ENCODE measurements around the gene CUL5. TPM values are rescaled to one million over a fixed set of nuclear protein-coding genes. Genes with fewer than 3 reads are reported as not detected.

CUL5 gene
- total and polyA plus RNA-seq, 2 donors (not counting 1 experiment from before 2014, with no cell fraction given) = 22.9 to 28.2 TPM

GRCh38 chr11:108002476-108002875 lies 6.2 kb upstream of the CUL5 start:
- no peak overlapping the region for H2AFZ ChIP-seq (ENCODE audit: low read length)
- no peaks in the 10 kb centered on the region for H3K4me1 ChIP-seq (ENCODE audit: control insufficient read depth, extremely low read depth, insufficient read depth, low read length)
- H3K9ac ChIP-seq (ENCODE audit: insufficient read depth, low read length) = no peak overlapping the region
- H3K27me3 ChIP-seq (ENCODE audit: control insufficient read depth, insufficient read depth, low read length) = no peaks in the 10 kb centered on the region
- no peak overlapping the region for H3K4me3 ChIP-seq (replicated peaks in 1 of 4; ENCODE audit: control extremely low read depth in 1 of 4, insufficient read depth in 1 of 4, low read depth in 3 of 4, low read length in 4 of 4)
- no peak for TF ChIP-seq EZH2 (IDR thresholded peaks at IDR 0.05; ENCODE audit: low read length, missing control alignments)
- no peak for TF ChIP-seq CTCF (conservative IDR thresholded peaks at IDR 0.05 in 1 of 2, IDR thresholded peaks at IDR 0.05 in 1 of 2; ENCODE audit: low read depth in 1 of 2, low read length in 2 of 2)
- H3K79me2 ChIP-seq (ENCODE audit: control insufficient read depth, insufficient read depth, low read length) = no peaks in the 10 kb centered on the region
- H4K20me1 ChIP-seq (ENCODE audit: control insufficient read depth, extremely low read depth, insufficient read depth, low read length) = no peaks in the 10 kb centered on the region
- no peaks in the 10 kb centered on the region for H3K36me3 ChIP-seq (ENCODE audit: control insufficient read depth, insufficient read depth, low read length)
- no peak overlapping the region for H3K4me2 ChIP-seq (ENCODE audit: extremely low read depth, insufficient read depth, low read length)
- no peak for DNase-seq (ENCODE audit: low read depth in 2 of 2)
- no peak overlapping the region for H3K27ac ChIP-seq (ENCODE audit: insufficient read depth, low read length)
- H3K9me3 ChIP-seq (ENCODE audit: control insufficient read depth, insufficient read depth, low read depth, low read length) = no peaks in the 10 kb centered on the region

DNA sequence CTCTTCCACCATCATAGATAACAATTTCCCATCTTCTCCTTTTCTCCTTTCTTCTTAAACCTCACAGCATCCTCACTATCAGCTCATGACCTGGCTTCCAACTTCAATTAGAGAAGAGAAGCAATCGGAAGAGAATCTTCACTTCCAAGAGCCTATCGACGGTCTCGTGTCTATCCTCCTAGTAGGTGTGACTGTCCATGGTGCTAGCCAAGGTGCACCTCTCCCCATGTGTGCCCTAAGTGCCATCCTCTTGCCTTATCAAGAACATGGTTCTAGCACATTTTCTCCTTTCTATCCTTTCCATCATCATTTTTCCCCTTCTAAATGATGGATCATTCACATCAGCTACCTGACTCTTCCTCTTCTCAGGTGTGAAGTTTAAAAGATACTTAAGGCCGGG lies 5.1 kb upstream of the CUL5 start:
- Histone ChIP-seq H3K4me3 (replicated peaks in 1 of 4; ENCODE audit: control extremely low read depth in 1 of 4, insufficient read depth in 1 of 4, low read depth in 3 of 4, low read length in 4 of 4) (no peak overlapping the region), H2AFZ (ENCODE audit: low read length) (no peak overlapping the region), H3K9me3 (ENCODE audit: control insufficient read depth, insufficient read depth, low read depth, low read length) (no peaks in the 10 kb centered on the region), H3K79me2 (ENCODE audit: control insufficient read depth, insufficient read depth, low read length) (no peaks in the 10 kb centered on the region), H3K27ac (ENCODE audit: insufficient read depth, low read length) (no peak overlapping the region), H3K36me3 (ENCODE audit: control insufficient read depth, insufficient read depth, low read length) (no peaks in the 10 kb centered on the region), H3K4me1 (ENCODE audit: control insufficient read depth, extremely low read depth, insufficient read depth, low read length) (no peaks in the 10 kb centered on the region), H4K20me1 (ENCODE audit: control insufficient read depth, extremely low read depth, insufficient read depth, low read length) (no peaks in the 10 kb centered on the region), H3K9ac (ENCODE audit: insufficient read depth, low read length) (no peak overlapping the region), H3K27me3 (ENCODE audit: control insufficient read depth, insufficient read depth, low read length) (no peaks in the 10 kb centered on the region), H3K4me2 (ENCODE audit: extremely low read depth, insufficient read depth, low read length) (no peak overlapping the region)
- DNase-seq (ENCODE audit: low read depth in 2 of 2) = no peak
- no peak for TF ChIP-seq EZH2 (IDR thresholded peaks at IDR 0.05; ENCODE audit: low read length, missing control alignments)
- TF ChIP-seq CTCF (conservative IDR thresholded peaks at IDR 0.05 in 1 of 2, IDR thresholded peaks at IDR 0.05 in 1 of 2; ENCODE audit: low read depth in 1 of 2, low read length in 2 of 2) = no peak

- no peak overlapping the region for H3K4me2 ChIP-seq (ENCODE audit: extremely low read depth, insufficient read depth, low read length)
- TF ChIP-seq CTCF (conservative IDR thresholded peaks at IDR 0.05 in 1 of 2, IDR thresholded peaks at IDR 0.05 in 1 of 2; ENCODE audit: low read depth in 1 of 2, low read length in 2 of 2) (no peak), EZH2 (IDR thresholded peaks at IDR 0.05; ENCODE audit: low read length, missing control alignments) (no peak)
These were observed 879 bp upstream of the CUL5 start for GRCh38 chr11:108007819-108008218.

More at GRCh38 chr11:108007819-108008218, 879 bp upstream of the CUL5 start:
- H3K79me2 ChIP-seq (ENCODE audit: control insufficient read depth, insufficient read depth, low read length) = peaks cover 40% of the 10 kb centered on the region
- H3K27me3 ChIP-seq (ENCODE audit: control insufficient read depth, insufficient read depth, low read length) = no peaks in the 10 kb centered on the region
- H4K20me1 ChIP-seq (ENCODE audit: control insufficient read depth, extremely low read depth, insufficient read depth, low read length) = no peaks in the 10 kb centered on the region
- H3K36me3 ChIP-seq (ENCODE audit: control insufficient read depth, insufficient read depth, low read length) = no peaks in the 10 kb centered on the region
- no peak for DNase-seq (ENCODE audit: low read depth in 2 of 2)
- no peak overlapping the region for H3K9ac ChIP-seq (ENCODE audit: insufficient read depth, low read length)
- no peak overlapping the region for H3K27ac ChIP-seq (ENCODE audit: insufficient read depth, low read length)
- H3K9me3 ChIP-seq (ENCODE audit: control insufficient read depth, insufficient read depth, low read depth, low read length) = no peaks in the 10 kb centered on the region
- no peaks in the 10 kb centered on the region for H3K4me1 ChIP-seq (ENCODE audit: control insufficient read depth, extremely low read depth, insufficient read depth, low read length)
- no peak overlapping the region for H3K4me3 ChIP-seq (replicated peaks in 1 of 4; ENCODE audit: control extremely low read depth in 1 of 4, insufficient read depth in 1 of 4, low read depth in 3 of 4, low read length in 4 of 4)
- no peak overlapping the region for H2AFZ ChIP-seq (ENCODE audit: low read length)

All from fibroblast of lung (primary cell).